Activated CD4-positive, alpha-beta T cell treated with anti-CD3 and anti-CD28 coated beads, Interleukin-2, Interleukin-4, amounts not matched to agents 100 ng/mL and 50 ng/mL, durations not matched to agents 16 hours and 8 hours (primary cell): ENCODE measurements around the gene TM4SF4.

ENCODE experiments used
- DNase-seq: peaks from one replicate; pipeline ENCODE4 v3.0.0-alpha.2; 2020; ENCODE audit warnings: low spot score

TM4SF4 gene

DNA sequence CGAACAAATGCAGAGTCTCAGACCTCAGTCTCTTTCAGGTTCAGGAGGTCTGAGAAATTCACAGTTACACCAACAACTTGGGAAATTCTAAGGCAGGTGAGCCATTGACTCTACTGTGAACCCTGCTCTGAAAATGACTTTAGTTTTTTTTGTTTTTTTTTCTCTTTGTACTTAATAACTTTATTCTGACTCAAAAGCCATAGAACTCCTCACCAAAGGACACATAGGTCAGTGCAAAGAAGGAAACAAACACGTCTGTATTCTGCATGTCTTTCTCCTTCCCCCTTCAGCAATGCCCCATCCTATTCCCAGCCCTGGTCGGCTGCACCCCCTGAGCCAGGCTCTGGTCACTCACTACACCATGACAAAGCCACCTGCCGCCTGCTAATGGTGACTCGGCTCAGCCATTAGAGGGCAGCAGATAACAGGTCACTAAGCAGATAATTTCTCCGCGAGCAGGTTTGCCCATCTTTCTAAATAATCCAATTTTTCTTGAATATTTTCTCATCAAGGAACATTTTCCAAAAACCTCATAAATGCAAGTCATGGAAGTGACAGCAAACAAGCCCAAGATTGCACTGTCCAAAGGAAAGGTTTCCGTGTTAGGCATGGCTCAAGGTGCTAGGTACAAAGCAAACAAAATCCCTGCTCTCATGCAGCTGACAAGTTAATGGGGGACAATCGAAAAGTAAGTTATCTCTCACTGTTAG lies 37.7 kb downstream of the TM4SF4 start:
- peak; percentile 49 for DNase-seq

DNA sequence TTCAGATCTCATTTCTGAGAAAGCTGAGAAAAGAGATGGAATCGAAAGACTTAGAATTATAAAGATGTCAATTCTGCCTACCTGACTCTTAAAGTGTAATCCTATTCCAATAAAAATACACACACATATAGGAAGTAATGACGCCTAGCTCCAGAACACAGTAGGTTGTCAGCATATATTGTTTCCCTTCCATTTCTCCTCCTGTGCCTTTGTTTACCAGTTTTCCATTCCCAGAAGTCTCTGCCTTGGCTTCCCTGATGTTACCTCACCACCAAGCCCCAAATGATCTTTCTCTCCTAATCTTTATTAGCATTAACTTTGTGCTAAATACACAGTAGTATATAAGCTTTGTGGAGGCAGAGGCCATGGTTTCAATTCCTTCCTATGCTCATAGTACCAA lies 40.0 kb downstream of the TM4SF4 start:
- DNase-seq: no peak

DNA sequence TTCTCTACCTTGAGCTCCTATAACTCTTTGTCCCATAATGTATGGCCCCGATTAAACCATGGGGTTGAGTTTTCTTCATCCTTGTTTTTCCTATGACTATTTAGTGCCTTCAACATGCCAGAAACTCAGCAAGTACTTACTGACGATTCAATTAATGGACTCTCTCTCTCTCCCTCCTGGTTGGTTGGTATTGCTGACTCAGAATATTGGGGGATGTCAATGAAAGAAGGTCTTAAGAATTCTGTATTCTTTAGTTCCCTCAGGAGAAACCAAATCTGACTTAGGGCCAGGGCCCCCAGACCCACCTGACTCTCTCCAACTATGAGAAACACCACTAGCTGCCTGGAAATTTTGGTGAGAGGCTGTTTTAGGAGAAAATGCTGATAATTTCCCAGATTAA lies 40.8 kb downstream of the TM4SF4 start:
- no peak for DNase-seq

DNA sequence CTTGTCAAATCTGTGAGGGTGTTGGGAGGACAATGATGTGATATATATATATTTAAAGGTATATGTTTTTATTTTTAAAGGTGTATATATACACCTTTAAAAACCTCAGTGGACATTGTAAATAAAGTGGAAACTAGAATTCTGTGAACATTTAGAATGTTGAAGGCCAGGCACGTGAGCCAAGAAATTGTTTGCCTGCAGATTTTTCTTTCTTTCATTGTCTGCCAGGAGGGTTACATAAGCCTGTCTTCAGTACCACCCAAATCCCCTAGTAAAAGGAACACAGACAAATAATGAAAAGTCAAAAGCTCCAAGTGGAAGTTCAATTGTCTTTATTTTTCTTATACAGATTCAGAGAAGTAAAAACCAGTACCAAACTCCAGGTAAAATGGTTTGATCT lies 42.4 kb downstream of the TM4SF4 start:
- DNase-seq: no peak

DNA sequence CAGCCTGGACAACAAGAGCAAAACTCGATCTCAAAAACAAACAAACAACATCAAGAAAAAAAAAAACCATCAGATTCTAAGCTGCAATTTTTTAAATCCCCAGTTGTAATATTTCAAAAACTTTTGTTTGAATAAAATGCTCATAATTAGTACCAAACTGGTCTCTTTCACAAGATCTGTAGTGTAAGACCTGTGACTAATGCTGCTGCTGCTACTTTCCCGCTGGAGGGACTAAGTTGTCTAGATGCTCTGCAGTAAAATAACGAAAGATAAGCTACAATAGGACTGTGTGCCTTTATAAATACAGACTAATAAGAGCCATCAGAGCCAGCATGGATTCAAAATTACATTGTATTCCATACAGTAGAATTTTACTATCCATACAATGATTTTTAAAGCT lies 45.4 kb downstream of the TM4SF4 start:
- no peak for DNase-seq

DNA sequence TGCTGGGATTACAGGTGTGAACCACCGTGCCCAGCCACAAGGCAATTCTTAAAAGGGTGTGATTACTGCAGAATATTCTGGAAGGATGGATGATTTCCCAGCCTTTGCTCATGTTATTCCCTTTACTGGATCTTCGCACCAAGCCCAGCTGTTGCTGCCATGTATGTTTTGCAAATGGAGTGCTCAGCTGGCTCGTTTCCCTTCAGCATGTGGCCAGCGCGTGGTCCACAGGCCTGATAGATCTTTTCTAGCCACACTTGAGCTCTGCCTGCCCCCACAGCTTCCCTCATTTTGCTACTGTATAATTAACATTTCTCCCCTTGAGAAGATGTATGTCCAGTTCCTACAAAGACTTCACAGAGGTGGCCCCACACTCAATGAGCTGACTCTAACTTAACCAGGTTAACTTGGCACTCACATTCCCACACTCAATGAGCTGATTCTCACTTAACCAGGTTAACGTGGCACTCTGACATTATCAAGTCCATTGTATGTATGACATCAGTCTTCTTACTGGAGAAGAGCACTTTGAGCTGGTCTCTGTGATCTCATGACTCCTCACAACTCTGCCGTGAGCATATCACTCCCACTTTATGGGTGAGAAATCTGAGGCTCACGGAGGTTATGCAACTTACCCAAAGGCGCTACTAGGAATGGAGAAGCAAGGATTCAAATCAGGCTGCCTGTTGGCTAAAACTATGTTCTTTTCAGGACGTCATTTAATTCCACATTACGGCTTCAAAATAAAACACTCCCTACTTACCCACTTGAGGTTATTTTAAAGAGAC lies 49.2 kb downstream of the TM4SF4 start:
- no peak for DNase-seq

DNA sequence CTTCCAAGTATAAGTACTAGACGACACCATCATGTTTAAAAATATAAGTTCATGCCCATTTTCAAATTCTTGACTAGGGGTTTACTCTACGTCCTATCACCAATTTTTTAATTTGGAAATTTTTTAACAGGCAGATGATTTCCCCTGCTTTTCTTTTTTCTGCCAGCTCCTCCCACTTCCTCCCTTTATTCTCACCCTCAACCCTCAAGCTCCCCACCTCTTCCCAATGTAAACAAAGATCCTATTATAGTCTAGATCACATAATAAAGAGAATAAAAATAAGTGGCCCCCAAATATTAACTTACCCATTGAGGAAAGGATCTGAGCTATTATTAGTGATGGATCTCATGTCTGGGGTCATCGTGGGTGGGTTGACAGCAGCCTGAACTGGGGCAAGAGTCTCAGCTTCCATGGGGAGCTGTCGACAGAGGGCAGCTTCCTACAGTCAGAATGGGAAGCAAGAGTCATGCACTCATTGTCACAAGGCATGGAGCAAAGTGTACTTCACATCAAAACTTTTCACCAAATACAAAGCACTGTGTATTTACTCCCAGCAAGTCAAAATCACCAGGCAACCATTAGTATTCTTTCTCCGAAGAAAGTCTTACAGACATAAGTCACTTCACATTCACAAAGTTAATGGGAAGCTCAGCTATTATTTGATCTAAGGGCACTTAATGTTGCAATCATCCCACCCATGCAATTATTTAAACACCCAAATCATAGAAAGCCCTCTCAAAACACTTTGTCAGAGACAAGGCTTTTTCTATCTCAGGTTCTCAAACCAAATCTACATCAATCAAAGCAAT lies 53.2 kb downstream of the TM4SF4 start:
- DNase-seq: no peak

DNA sequence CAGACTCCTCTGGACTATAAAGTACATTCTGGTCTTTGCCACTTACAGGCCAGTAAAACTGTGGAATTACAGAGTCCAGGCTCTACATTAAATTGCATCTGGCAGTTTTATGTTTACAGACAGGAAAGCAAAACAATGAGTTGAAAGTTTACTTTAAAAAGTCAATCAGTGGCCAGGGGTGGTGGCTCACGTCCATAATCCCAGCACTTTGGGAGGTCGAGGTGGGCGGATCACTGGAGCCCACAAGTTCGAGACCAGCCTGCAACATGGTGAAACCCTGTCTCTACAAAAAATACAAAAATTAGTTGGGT lies 53.8 kb downstream of the TM4SF4 start:
- DNase-seq: no peak

DNA sequence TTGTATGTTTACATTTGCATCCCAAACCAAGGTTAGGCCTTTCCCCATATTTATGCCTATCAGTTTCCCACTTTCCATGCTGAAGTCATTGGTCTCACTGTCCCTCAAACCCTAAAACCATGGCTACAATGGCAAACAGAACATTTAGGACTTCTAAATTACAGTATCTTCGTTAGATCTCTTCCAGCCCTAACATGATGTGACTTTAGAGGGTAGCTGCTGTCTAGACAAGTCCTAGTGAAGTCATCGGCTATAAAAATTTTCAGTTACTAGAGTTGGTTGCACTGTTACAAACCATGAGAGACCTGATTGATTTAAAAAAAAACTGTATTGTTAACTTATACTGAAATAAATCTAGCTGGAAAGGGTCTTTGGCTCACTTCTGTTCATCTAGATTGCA lies 54.6 kb downstream of the TM4SF4 start:
- no peak for DNase-seq

DNA sequence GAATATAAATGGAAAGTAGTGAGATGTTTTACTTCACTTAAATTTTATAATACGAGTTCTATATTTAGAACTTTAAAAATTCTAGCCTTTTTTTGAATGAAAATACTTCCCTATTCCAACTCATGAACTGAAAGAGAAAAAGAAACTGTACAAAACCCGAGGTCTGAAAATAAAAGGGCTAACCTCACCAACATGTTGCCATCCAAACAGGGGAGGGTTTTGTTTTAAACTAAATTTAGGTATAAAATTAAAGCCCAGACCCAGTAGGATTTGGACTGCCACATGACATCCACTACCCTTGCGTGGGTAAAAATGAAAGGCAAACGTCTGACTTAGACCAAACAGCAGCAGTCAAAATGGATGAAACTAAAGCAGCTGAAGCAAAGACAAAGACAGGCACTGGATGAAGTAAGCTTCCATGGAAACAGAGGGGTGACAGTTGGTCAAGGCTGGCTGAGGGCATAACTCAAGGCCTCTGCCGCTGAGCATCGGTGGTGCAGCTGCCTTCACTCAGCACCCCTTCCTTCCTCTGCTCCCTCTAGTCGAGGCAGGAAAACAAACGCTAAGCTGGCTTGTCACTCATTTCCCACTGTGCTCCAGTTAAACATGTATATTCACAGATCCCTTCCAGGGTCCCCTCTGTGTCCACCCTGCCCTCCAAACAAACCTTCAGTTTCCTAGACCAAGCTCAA lies 58.1 kb downstream of the TM4SF4 start:
- no peak for DNase-seq

DNA sequence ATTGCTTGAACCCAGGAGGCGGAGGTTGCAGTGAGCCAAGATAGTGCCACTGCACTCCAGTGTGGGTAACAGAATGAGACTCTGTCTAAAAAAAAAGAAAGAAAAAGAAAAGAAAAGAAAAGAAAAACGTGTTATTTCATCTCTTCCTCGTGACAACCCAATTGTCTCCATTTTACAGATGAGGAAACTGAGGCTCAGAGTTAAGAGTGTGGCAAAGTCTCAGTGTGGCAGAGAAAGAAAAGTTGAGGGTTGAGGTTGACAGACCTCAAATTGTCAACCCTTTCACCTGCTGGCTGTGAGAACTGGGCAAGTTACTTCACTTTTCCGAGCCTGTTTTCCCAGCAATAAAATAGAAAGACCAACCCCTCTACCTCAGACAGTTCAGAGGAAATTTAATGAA lies 59.6 kb downstream of the TM4SF4 start:
- no peak for DNase-seq

DNA sequence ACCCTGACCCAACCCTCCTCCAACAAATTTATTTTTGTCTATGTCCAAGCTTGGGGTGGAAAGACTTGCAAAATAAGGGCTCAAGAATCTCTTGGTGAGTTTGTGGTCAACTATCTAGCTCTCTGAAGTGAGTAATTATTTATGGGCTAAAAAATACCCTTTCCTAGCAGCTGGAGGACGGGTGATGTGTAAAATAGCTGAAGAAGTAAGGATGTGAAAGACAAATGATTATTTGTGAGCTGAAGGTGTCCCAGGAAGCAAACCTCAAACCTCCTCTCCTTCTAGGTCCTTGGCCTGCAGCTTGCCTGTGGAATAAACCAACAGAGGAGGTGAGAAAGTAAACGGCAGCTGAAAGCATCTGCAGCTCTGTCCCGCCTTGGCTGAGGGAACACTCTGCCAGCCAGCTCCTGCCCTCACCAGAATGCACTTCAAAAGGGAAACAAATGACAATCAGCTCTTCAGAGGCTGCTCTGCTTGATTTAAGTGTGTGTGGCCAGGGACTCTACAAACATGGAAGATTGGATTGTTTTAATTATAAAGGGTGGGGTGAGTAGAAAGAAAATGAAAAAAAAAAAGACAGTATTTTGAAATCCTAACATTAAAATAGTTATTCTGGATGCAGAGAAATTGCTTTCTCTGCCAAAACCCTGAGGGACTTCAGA lies 60.3 kb downstream of the TM4SF4 start:
- no peak for DNase-seq

DNA sequence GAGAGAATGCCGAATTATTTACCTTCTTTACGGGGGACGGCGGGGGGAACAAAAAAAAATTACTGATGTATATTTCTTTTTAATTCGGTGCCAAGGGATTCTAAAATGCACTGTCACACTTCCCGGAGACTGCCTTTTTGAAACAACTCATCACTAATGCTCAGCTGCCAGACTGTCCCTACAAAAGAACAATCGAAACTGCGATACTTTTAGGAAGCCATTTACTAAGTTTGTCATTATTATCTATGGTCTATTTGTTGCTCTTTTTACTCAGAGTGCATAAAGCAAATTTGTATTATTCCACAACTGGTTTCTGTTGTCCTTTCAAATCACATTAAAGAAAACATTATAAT lies 60.8 kb downstream of the TM4SF4 start:
- no peak for DNase-seq

DNA sequence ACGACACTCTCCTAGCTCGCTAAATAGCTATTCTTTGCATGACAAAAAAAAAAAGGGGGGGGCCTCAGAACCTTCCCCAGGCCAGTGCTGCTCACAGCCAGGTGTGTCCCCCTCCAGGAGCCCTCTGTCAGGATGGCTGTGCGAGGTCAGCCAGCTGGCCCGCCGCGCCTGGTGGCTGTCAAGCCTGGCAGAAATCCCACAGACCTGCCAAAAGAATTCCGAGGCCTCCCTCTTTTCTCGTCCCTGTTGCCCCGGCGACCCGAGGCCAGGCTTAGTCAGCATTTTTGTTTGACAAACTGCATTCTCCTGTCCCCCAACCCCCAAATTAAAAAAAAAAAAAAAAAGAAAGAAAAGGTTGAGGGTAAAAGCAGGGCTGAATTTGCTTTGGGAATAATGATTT lies 61.9 kb downstream of the TM4SF4 start:
- DNase-seq: no peak

DNA sequence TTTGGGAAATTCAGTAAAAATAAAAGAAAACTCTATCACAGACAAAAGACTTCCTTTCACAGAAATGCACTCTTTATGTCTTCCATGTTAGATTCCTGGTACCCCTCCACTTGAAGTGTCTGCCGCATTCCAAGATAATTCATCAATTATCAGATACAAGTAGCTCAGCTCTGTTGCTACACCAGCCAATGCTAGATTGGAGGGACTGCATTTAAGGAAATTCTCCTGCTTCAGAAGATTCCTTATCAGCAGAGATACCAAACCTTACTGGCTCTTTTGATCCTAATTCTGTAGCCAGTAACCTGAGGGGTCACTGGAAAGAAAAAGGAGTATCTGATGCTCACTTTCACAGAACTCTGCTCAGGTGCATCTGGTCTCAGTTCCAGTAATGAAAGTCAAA lies 63.9 kb downstream of the TM4SF4 start:
- DNase-seq: no peak

DNA sequence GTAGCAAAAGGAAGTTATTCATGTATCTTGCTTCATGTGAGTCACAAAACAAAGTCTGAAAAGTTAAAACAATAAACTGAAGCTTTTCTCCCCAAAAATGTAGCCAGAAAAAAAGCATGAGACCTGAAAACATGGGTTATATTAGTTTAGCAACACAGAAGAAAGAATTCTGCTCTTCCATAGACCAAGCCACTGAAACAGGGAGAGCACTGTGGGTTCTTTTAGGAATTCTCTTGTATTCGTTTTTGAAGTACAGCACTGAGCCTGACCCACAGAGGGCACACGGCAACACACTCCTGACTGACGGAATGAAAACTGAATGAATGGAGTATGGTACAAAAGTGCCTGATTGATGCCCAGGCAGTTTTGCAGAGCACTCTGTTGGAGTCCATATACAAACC lies 66.6 kb downstream of the TM4SF4 start:
- no peak for DNase-seq

DNA sequence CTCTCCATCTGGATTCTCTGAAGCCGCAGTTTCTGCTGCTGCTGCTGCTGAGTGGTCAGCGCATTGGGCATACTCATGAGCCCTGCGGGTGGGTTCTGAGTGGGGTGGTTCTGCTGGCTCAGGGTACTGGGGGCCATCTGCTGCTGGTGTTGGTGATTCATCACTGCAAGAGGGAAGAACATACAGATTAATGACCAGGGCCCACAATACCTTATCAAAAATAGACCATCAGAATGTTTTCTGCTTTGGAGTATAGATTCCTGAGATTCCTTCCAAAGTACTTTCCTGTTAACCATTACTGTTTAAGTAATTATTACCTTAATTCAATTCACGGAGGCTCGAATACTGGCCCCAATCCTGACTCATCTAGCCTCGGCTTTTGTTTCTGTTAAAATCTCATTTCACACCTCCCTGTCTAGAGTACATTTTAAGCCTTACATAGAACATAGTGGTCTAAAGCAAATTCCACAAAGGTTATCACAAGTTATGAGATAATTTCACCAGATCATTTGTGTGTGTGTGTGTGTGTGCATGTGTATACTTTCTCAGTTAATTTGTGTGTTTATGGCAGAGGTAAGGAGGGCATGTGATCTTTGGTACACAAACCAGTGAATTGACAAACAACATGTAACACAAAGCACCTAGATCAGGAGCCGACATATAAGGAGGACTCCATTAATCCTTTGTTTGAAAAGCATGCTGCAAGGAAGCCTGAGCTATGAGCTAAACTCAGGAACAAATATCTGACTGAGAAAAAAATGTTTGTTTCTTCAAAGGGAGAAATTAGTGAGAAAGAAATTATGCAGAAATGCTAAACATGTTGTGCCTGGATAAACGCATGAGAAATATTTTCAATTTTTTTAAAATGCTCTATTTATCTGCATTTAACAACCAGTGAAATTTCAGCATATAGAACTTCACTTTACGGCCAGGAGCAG lies 68.1 kb downstream of the TM4SF4 start:
- no peak for DNase-seq

DNA sequence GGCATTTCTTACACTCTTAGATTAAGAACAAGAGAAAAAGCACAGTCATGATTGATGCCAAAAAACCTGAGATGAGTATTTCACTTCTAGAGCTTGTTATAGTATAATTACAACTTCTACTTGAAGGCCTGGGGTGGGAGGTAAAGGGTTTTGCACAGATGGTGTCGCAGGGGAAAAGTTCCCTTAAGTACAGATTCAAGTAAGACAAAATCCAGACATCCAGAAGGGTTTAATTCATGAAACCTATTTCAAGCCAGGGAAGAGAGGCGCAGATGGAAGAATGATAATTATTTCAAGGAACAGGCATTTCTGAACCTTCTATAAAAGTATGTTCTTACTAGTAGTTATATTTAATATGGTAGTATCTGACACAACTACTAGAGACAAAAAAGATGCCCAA lies 70.6 kb downstream of the TM4SF4 start:
- DNase-seq: no peak

DNA sequence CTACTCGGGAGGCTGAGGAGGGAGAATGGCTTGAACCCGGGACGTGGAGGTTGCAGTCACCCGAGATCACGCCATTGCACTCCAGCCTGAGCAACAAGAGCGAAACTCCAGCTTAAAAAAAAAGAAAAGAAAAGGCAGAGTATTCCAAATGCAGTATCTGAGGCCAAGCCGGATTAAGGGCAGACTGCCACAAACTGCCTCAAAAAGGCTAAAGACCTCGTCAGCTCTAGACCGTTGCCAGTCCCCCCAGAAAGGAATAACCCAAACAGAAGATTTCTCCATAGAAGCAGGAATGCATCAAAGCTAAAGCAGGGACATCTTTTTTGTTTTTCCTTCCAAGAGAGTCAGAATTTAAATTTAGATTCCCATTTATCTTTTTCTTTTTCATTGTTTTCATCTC lies 72.9 kb downstream of the TM4SF4 start:
- DNase-seq: no peak

DNA sequence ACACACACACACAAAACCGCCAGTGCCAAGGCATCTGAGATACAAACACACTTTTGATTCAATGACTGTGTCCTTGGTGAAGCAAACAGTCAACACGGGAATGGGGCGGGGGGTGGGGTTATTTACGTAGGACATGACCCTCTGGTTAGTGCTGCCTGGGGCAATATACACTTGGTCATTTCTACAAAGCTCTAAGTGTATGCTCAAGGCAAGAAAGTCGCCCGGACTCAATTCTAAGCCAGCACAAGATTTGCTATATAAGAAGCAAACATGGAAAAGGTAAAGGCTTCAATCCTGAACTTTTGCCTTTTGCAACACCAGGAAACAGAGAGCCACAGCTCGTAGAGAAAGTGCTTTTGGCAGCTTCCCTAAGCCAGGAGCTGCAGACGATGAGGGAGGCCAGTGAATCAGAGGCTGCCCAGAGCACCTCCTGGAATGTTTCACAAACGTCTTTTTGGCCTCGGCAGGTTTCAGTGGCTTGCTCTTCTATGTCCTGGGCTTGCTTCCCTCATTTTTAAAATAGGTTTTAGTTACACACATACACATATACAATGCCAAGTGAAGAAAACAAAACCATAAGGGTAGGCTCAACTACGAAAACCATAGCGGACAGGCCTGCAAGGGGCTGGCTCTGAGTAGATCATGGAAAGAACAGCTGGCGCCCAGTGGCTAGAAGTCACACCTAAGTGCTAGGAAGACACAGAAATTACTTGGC lies 73.6 kb downstream of the TM4SF4 start:
- DNase-seq: no peak
